ENCODE data around the gene DNAJC10.
A peak's percentile ranks its signal among the peaks of the same experiment; 100 is the strongest.
"Not testable (repeated sequence)": the region's sequence is repeated elsewhere in the genome, so short reads cannot be mapped to it uniquely, and the experiment has no call there.

Gene DNAJC10

GRCh38 chr2:182728014-182728413 is 12.0 kb downstream of the DNAJC10 start:
- no peak for DNase-seq

GRCh38 chr2:182729710-182730339 is 13.8 kb downstream of the DNAJC10 start:
- DNase-seq: no peak

- no peak for DNase-seq
Observed at GRCh38 chr2:182730486-182730885, 14.4 kb downstream of the DNAJC10 start.

GRCh38 chr2:182732736-182733135 is 16.7 kb downstream of the DNAJC10 start:
- no peak for DNase-seq

- no peak for DNase-seq
Observed at GRCh38 chr2:182733572-182733971, 17.5 kb downstream of the DNAJC10 start.

GRCh38 chr2:182736856-182737255 is 20.8 kb downstream of the DNAJC10 start:
- DNase-seq: not testable (repeated sequence)

GRCh38 chr2:182740701-182741100 is 24.6 kb downstream of the DNAJC10 start:
- DNase-seq: no peak

- DNase-seq: no peak
Observed at GRCh38 chr2:182741620-182742019, 25.6 kb downstream of the DNAJC10 start.

- DNase-seq: no peak
Observed at GRCh38 chr2:182744490-182744889, 28.4 kb downstream of the DNAJC10 start.

- DNase-seq: no peak
Observed at GRCh38 chr2:182745061-182745460, 29.0 kb downstream of the DNAJC10 start.

- not testable (repeated sequence) for DNase-seq
Observed at GRCh38 chr2:182745894-182746293, 29.8 kb downstream of the DNAJC10 start.

GRCh38 chr2:182754231-182754630 is 38.2 kb downstream of the DNAJC10 start:
- no peak for DNase-seq

- no peak for DNase-seq
Observed at GRCh38 chr2:182758379-182758778, 42.3 kb downstream of the DNAJC10 start.

GRCh38 chr2:182761903-182762302 is 45.8 kb downstream of the DNAJC10 start:
- DNase-seq: peak; percentile 55

- DNase-seq: peak; percentile 81
Observed at GRCh38 chr2:182763311-182763912, 47.4 kb downstream of the DNAJC10 start.

- DNase-seq: peak; percentile 90
Observed at GRCh38 chr2:182766626-182767025, 50.6 kb downstream of the DNAJC10 start.

- peak; percentile 62 for DNase-seq
Observed at GRCh38 chr2:182767578-182767977, 51.5 kb downstream of the DNAJC10 start.

GRCh38 chr2:182768950-182769349 is 52.9 kb downstream of the DNAJC10 start:
- not testable (repeated sequence) for DNase-seq

- no peak for DNase-seq
Observed at GRCh38 chr2:182779323-182779722, 63.3 kb downstream of the DNAJC10 start.

- DNase-seq: not testable (repeated sequence)
Observed at GRCh38 chr2:182781099-182781498, 65.0 kb downstream of the DNAJC10 start.

GRCh38 chr2:182782686-182783085 is 66.6 kb downstream of the DNAJC10 start:
- DNase-seq: not testable (repeated sequence)

GRCh38 chr2:182784058-182784706 is 68.1 kb downstream of the DNAJC10 start:
- DNase-seq: no peak

- peak; percentile 56 for DNase-seq
Observed at GRCh38 chr2:182784777-182785176, 68.7 kb downstream of the DNAJC10 start.

GRCh38 chr2:182792441-182792840 is 76.4 kb downstream of the DNAJC10 start:
- DNase-seq: no peak
